OCI-LY7 (cell line): Measurements from ENCODE around the gene FAM118A.

Experiments used
- EZH2phosphoT487 ChIP-seq: fragments of 200-600 bp; sonication (generic); IDR thresholded peaks from 2 replicates; pipeline ENCODE4 v1.6.1; 2018; ENCODE audit warnings: low read depth, borderline replicate concordance, mild to moderate bottlenecking, mixed run types, antibody characterized with exemption, low read length, moderate library complexity, mixed read lengths
- TF ChIP-seq, protein P1 (sequence below): fragments of 200-600 bp; sonication (generic); conservative IDR thresholded peaks from 2 replicates; pipeline ENCODE4 v1.5.1; 2014; ENCODE audit warnings: mild to moderate bottlenecking, antibody characterized with exemption, low read length, moderate library complexity, mixed read lengths

DNA sequence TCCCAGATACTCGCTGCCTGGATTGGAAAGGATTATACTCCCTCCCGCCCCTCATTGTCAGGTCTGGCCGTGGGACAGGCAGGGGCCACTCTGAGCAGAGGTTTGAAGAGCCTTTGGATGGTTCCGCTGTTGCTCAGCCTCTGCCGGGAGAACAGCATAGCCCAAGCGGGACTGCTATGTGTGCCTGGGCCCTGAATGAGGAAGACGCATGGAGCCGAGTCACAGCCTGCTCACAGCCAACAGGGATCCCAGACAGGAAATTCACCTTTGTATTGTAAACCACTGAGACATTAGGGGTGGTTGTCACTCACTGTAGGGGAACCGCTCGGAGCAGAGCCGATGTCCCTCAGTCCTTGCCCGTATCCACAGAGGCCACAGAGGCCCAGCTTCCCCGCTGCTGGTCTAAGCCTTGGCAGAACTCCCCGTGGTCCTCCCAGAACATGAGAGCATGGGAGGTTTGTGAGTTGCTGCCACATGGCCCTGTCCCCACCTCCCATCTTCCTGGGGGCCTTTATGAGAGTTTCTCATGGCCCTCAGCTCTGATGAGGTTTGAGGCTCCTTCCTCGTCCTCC lies 10.7 kb upstream of the FAM118A start:
- TF ChIP-seq, protein P1, sequence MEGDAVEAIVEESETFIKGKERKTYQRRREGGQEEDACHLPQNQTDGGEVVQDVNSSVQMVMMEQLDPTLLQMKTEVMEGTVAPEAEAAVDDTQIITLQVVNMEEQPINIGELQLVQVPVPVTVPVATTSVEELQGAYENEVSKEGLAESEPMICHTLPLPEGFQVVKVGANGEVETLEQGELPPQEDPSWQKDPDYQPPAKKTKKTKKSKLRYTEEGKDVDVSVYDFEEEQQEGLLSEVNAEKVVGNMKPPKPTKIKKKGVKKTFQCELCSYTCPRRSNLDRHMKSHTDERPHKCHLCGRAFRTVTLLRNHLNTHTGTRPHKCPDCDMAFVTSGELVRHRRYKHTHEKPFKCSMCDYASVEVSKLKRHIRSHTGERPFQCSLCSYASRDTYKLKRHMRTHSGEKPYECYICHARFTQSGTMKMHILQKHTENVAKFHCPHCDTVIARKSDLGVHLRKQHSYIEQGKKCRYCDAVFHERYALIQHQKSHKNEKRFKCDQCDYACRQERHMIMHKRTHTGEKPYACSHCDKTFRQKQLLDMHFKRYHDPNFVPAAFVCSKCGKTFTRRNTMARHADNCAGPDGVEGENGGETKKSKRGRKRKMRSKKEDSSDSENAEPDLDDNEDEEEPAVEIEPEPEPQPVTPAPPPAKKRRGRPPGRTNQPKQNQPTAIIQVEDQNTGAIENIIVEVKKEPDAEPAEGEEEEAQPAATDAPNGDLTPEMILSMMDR = no peak
- TF ChIP-seq EZH2phosphoT487 = no peak
